HEK293 (cell line): ENCODE results near the gene ROPN1L.

Experiments
- INSM2 ChIP-seq: fragments of 450-650 bp; formaldehyde crosslinking; IDR thresholded peaks from 2 replicates; pipeline ENCODE4 v1.5.1; 2016; ENCODE audit warnings: missing biosample characterization, missing genetic modification characterization
- KLF7 ChIP-seq: fragments of 450-650 bp; formaldehyde crosslinking; IDR thresholded peaks from 2 replicates; pipeline ENCODE4 v1.5.1; 2016; ENCODE audit warnings: missing biosample characterization, missing genetic modification characterization, borderline replicate concordance
- MEIS1 ChIP-seq: sonication (generic); formaldehyde crosslinking; IDR thresholded peaks from 2 replicates; pipeline ENCODE4 v1.8.1; 2022; ENCODE audit warnings: missing genetic modification reagents, mild to moderate bottlenecking, borderline replicate concordance
- PBX3 ChIP-seq: sonication (generic); formaldehyde crosslinking; IDR thresholded peaks from 2 replicates; pipeline ENCODE4 v1.8.1; 2022; ENCODE audit warnings: mild to moderate bottlenecking, moderate library complexity, missing genetic modification reagents
- TRIM28 ChIP-seq: IDR thresholded peaks from 2 replicates; pipeline ENCODE4 v1.6.1; 2011; ENCODE audit warnings: low read length, control low read depth, borderline replicate concordance
- ZEB2 ChIP-seq: fragments of 450-650 bp; formaldehyde crosslinking; IDR thresholded peaks from 2 replicates; pipeline ENCODE4 v1.5.1; 2016; ENCODE audit warnings: missing biosample characterization, missing genetic modification characterization
- ZFP37 ChIP-seq: fragments of 450-650 bp; formaldehyde crosslinking; IDR thresholded peaks from 2 replicates; pipeline ENCODE4 v1.5.1; 2016; ENCODE audit warnings: missing biosample characterization, missing genetic modification characterization
- ZNF140 ChIP-seq: fragments of 450-650 bp; formaldehyde crosslinking; IDR thresholded peaks from 2 replicates; pipeline ENCODE4 v1.5.1; 2016; ENCODE audit warnings: missing biosample characterization, missing genetic modification characterization
- ZNF155 ChIP-seq: fragments of 450-650 bp; formaldehyde crosslinking; IDR thresholded peaks from 2 replicates; pipeline ENCODE4 v1.5.1; 2016; ENCODE audit warnings: missing biosample characterization, missing genetic modification characterization
- ZNF18 ChIP-seq: fragments of 450-650 bp; formaldehyde crosslinking; IDR thresholded peaks from 2 replicates; pipeline ENCODE4 v1.5.1; 2016; ENCODE audit warnings: missing biosample characterization, missing genetic modification characterization
- ZNF184 ChIP-seq: fragments of 450-650 bp; IDR thresholded peaks from 2 replicates; pipeline ENCODE4 v1.5.1; 2018; ENCODE audit warnings: missing biosample characterization, mild to moderate bottlenecking, missing genetic modification characterization
- ZNF2 ChIP-seq: fragments of 450-650 bp; formaldehyde crosslinking; IDR thresholded peaks from 2 replicates; pipeline ENCODE4 v1.5.1; 2016; ENCODE audit warnings: missing biosample characterization, missing genetic modification characterization
- ZNF223 ChIP-seq: fragments of 450-650 bp; formaldehyde crosslinking; IDR thresholded peaks from 2 replicates; pipeline ENCODE4 v1.5.1; 2016; ENCODE audit warnings: missing biosample characterization, missing genetic modification characterization
- ZNF266 ChIP-seq: fragments of 450-650 bp; formaldehyde crosslinking; IDR thresholded peaks from 2 replicates; pipeline ENCODE4 v1.5.1; 2016; ENCODE audit warnings: missing biosample characterization, missing genetic modification characterization, low read depth
- ZNF302 ChIP-seq: fragments of 450-650 bp; formaldehyde crosslinking; IDR thresholded peaks from 2 replicates; pipeline ENCODE4 v1.5.1; 2016; ENCODE audit warnings: missing biosample characterization, missing genetic modification characterization, low read depth
- ZNF37A ChIP-seq: fragments of 450-650 bp; IDR thresholded peaks from 2 replicates; pipeline ENCODE4 v1.5.1; 2018; ENCODE audit warnings: missing biosample characterization, missing genetic modification characterization
- ZNF391 ChIP-seq: fragments of 450-650 bp; formaldehyde crosslinking; IDR thresholded peaks from 2 replicates; pipeline ENCODE4 v1.5.1; 2016; ENCODE audit warnings: low read depth, missing biosample characterization, missing genetic modification characterization, borderline replicate concordance
- ZNF394 ChIP-seq: fragments of 450-650 bp; formaldehyde crosslinking; IDR thresholded peaks from 2 replicates; pipeline ENCODE4 v1.5.1; 2016; ENCODE audit warnings: missing biosample characterization, missing genetic modification characterization, mild to moderate bottlenecking, moderate library complexity, borderline replicate concordance
- ZNF426 ChIP-seq: fragments of 450-650 bp; formaldehyde crosslinking; IDR thresholded peaks from 2 replicates; pipeline ENCODE4 v1.5.1; 2017; ENCODE audit warnings: missing biosample characterization, missing genetic modification characterization, mild to moderate bottlenecking, inconsistent platforms, moderate library complexity
- ZNF514 ChIP-seq: fragments of 450-650 bp; formaldehyde crosslinking; IDR thresholded peaks from 2 replicates; pipeline ENCODE4 v1.5.1; 2016; ENCODE audit warnings: missing biosample characterization, missing genetic modification characterization
- ZNF521 ChIP-seq: fragments of 450-650 bp; formaldehyde crosslinking; IDR thresholded peaks from 2 replicates; pipeline ENCODE4 v1.5.1; 2017; ENCODE audit warnings: missing biosample characterization, mild to moderate bottlenecking, missing genetic modification characterization
- ZNF596 ChIP-seq: fragments of 450-650 bp; IDR thresholded peaks from 2 replicates; pipeline ENCODE4 v1.5.0; 2018; ENCODE audit warnings: missing biosample characterization, mild to moderate bottlenecking, missing genetic modification characterization, moderate library complexity
- ZNF664 ChIP-seq: fragments of 450-650 bp; formaldehyde crosslinking; IDR thresholded peaks from 2 replicates; pipeline ENCODE4 v1.5.1; 2016; ENCODE audit warnings: missing biosample characterization, missing genetic modification characterization
- TF ChIP-seq, protein P1 (sequence below): fragments of 450-650 bp; formaldehyde crosslinking; IDR thresholded peaks from 2 replicates; pipeline ENCODE4 v1.5.1; 2016; ENCODE audit warnings: missing biosample characterization, missing genetic modification characterization
- TF ChIP-seq, protein P2 (sequence below): fragments of 450-650 bp; formaldehyde crosslinking; IDR thresholded peaks from 2 replicates; pipeline ENCODE4 v1.5.1; 2017; ENCODE audit warnings: missing biosample characterization, missing genetic modification characterization
- TF ChIP-seq, protein P3 (sequence below): fragments of 450-650 bp; IDR thresholded peaks from 2 replicates; pipeline ENCODE4 v1.5.1; 2018; ENCODE audit warnings: missing biosample characterization, mild to moderate bottlenecking, missing genetic modification characterization
- TF ChIP-seq, protein P4 (sequence below): fragments of 450-650 bp; formaldehyde crosslinking; IDR thresholded peaks from 2 replicates; pipeline ENCODE4 v1.5.1; 2016; ENCODE audit warnings: missing biosample characterization, missing genetic modification characterization, low read depth

Gene ROPN1L

DNA sequence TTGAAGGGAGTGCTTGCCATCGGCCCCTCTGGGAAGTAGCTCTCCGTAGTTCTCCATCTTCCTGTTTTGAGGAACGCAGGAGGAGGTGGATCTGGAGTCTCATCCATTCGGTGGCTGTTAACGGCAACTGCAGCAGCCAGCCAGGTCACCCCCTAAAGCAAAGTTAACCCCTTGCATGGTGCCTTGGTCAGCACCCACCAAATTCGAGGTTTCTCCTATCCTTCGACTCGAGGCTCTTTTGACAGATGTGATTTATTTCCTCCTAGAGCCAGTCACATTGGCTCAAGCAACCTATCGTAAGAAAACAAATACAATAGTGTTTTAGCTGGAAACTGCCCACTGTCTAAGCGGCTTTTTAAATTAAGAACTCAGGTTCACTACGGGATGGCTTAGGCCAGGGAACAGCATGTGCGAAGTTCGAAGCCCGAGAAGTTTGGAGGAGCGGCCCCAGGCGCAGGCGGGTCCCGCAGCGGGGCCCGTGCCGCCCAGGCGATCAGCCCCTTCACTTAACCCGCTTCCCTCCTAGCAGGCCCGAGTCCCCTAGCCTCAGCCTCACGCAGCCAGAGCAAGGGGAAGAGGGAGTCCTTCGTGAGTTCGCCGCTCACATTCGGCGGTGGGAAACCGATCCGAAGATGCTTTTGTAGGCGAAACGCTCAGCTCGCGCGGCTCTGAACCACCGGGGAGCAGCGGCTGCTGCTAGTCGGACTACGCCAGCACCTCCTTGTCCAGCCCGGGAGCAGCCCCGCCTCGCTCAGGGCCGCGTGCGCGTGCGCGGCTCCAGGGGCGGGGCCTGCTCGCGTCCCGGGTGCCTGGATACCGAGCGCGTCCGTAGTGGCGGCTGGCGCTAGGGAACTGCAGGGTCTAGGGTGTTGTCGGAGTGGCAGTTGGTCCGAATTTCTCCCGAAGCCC lies at the start of gene ROPN1L (continued):
- TF ChIP-seq, protein P1, sequence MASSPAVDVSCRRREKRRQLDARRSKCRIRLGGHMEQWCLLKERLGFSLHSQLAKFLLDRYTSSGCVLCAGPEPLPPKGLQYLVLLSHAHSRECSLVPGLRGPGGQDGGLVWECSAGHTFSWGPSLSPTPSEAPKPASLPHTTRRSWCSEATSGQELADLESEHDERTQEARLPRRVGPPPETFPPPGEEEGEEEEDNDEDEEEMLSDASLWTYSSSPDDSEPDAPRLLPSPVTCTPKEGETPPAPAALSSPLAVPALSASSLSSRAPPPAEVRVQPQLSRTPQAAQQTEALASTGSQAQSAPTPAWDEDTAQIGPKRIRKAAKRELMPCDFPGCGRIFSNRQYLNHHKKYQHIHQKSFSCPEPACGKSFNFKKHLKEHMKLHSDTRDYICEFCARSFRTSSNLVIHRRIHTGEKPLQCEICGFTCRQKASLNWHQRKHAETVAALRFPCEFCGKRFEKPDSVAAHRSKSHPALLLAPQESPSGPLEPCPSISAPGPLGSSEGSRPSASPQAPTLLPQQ: peak; percentile 82
- TF ChIP-seq ZNF514 (tag by site-specific recombination): no peak
- TF ChIP-seq MEIS1 (CRISPR knock-in tag): peak; percentile 72; the same call in 1 of the 2 replicates
- TF ChIP-seq ZNF140 (tag by site-specific recombination): no peak
- TF ChIP-seq ZNF426 (tag by site-specific recombination): no peak
- TF ChIP-seq ZNF596 (tag by site-specific recombination): no peak
- peak; percentile 85 for TF ChIP-seq ZNF223 (tag by site-specific recombination)
- TF ChIP-seq ZNF37A (tag by site-specific recombination): no peak
- 0 out of 2 replicates have a peak, but pooled peaks have one; percentile 56 for TF ChIP-seq PBX3 (CRISPR knock-in tag)
- peak; percentile 85 for TF ChIP-seq ZEB2 (tag by site-specific recombination)
- TF ChIP-seq ZNF184 (tag by site-specific recombination): no peak
- 0 out of 2 replicates have a peak, but pooled peaks have one; percentile 67 for TF ChIP-seq ZNF391 (tag by site-specific recombination)
- TF ChIP-seq, protein P2, sequence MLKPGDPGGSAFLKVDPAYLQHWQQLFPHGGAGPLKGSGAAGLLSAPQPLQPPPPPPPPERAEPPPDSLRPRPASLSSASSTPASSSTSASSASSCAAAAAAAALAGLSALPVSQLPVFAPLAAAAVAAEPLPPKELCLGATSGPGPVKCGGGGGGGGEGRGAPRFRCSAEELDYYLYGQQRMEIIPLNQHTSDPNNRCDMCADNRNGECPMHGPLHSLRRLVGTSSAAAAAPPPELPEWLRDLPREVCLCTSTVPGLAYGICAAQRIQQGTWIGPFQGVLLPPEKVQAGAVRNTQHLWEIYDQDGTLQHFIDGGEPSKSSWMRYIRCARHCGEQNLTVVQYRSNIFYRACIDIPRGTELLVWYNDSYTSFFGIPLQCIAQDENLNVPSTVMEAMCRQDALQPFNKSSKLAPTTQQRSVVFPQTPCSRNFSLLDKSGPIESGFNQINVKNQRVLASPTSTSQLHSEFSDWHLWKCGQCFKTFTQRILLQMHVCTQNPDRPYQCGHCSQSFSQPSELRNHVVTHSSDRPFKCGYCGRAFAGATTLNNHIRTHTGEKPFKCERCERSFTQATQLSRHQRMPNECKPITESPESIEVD: no peak
- TF ChIP-seq ZNF2: peak; percentile 77
- TF ChIP-seq ZNF266: no peak
- peak; percentile 93 for TF ChIP-seq KLF7
- no peak for TF ChIP-seq ZNF664 (tag by site-specific recombination)
- TF ChIP-seq INSM2 (tag by site-specific recombination): peak; percentile 39; the same call in 1 of the 2 replicates
- peak; percentile 58; the same call in 1 of the 2 replicates for TF ChIP-seq TRIM28
- TF ChIP-seq, protein P3, sequence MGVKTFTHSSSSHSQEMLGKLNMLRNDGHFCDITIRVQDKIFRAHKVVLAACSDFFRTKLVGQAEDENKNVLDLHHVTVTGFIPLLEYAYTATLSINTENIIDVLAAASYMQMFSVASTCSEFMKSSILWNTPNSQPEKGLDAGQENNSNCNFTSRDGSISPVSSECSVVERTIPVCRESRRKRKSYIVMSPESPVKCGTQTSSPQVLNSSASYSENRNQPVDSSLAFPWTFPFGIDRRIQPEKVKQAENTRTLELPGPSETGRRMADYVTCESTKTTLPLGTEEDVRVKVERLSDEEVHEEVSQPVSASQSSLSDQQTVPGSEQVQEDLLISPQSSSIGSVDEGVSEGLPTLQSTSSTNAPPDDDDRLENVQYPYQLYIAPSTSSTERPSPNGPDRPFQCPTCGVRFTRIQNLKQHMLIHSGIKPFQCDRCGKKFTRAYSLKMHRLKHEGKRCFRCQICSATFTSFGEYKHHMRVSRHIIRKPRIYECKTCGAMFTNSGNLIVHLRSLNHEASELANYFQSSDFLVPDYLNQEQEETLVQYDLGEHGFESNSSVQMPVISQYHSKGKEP: peak; percentile 31; the same call in 1 of the 2 replicates
- peak; percentile 82 for TF ChIP-seq ZNF394 (tag by site-specific recombination)
- TF ChIP-seq, protein P4, sequence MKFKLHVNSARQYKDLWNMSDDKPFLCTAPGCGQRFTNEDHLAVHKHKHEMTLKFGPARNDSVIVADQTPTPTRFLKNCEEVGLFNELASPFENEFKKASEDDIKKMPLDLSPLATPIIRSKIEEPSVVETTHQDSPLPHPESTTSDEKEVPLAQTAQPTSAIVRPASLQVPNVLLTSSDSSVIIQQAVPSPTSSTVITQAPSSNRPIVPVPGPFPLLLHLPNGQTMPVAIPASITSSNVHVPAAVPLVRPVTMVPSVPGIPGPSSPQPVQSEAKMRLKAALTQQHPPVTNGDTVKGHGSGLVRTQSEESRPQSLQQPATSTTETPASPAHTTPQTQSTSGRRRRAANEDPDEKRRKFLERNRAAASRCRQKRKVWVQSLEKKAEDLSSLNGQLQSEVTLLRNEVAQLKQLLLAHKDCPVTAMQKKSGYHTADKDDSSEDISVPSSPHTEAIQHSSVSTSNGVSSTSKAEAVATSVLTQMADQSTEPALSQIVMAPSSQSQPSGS (tag by site-specific recombination): no peak
- TF ChIP-seq ZNF521 (tag by site-specific recombination): no peak
- no peak for TF ChIP-seq ZNF18 (tag by site-specific recombination)
- TF ChIP-seq ZFP37 (tag by site-specific recombination): peak; percentile 76
- TF ChIP-seq ZNF302 (tag by site-specific recombination): no peak
- no peak for TF ChIP-seq ZNF155 (tag by site-specific recombination)
